Psoas muscle (tissue), 8 donors: ENCODE measurements around the gene DLD. TPM values are rescaled to one million over a fixed set of nuclear protein-coding genes. Genes with fewer than 3 reads are reported as not detected.
"Not testable (repeated sequence)": the region's sequence is repeated elsewhere in the genome, so short reads cannot be mapped to it uniquely, and the experiment has no call there.

ENCODE experiments used
- ATAC-seq, 4 donors: fragments of 200-7000 bp; cut with Tn5 transposase; one replicate each; pipeline ENCODE4 v1.9.1; 2020; ENCODE audit warnings: moderate library complexity in 3 of 4, mild to moderate bottlenecking in 2 of 4
- DNase-seq, 2 donors: peaks; one replicate each; pipeline ENCODE4 v3.0.0-alpha.2; 2020
- H3K27ac ChIP-seq: fragments of 200-600 bp; one replicate; pipeline ENCODE4 v1.8.0; 2022
- H3K27me3 ChIP-seq, 3 donors: fragments of 200-600 bp in 1 of 3; one replicate each; pipeline versions ENCODE4 v1.6.1 to v1.8.0; 2013 to 2022; ENCODE audit warnings: low read length in 2 of 3, mild to moderate bottlenecking in 2 of 3, moderate library complexity in 1 of 3; ENCODE audit not compliant: insufficient read depth in 3 of 3
- H3K36me3 ChIP-seq, 2 donors: fragments of 200-600 bp in 1 of 2; one replicate each; pipeline versions ENCODE4 v1.6.1 to v1.8.0; 2013 to 2022; ENCODE audit warnings: low read depth in 1 of 2, mild to moderate bottlenecking in 1 of 2, moderate library complexity in 1 of 2; ENCODE audit not compliant: insufficient read depth in 1 of 2
- H3K4me1 ChIP-seq: fragments of 200-600 bp; one replicate; pipeline ENCODE4 v1.8.0; 2022
- H3K4me3 ChIP-seq: fragments of 200-600 bp; one replicate; pipeline ENCODE4 v1.8.0; 2022; ENCODE audit warnings: mild to moderate bottlenecking
- H3K9me3 ChIP-seq: fragments of 200-600 bp; one replicate; pipeline ENCODE4 v1.8.0; 2022
- WGBS, 3 donors: extraction: QIAGEN DNeasy Blood & Tissue Kit; methylation state at CpG; one replicate each; pipeline versions ENCODE4 v1.1.6 to v1.1.7; 2013; 5-methylcytosine and 5-hydroxymethylcytosine counted together
- intact Hi-C, 2 donors: fragments of 100-400 bp; cut with DNase I; formaldehyde crosslinking; loops; one replicate each; pipeline versions ENCODE4 v1.11.0 to v1.14.2; 2022
- polyA plus RNA-seq, 3 donors: library from polyadenylated mRNA; stranded (reverse); fragments of 200-250 nt; gene quantifications; one replicate each; pipeline ENCODE4 v1.2.3, GENCODE V29; 2013
- total RNA-seq, 4 donors: library from RNA; stranded (reverse); fragmentation: NEBNext Ultra II Directional in 2 of 4; extraction: Animal tissue kit (Norgen Biotek cat#: 25700) in 2 of 4; gene quantifications; one replicate each; pipeline versions ENCODE4 v1.2.1 to v1.2.4, GENCODE V29; 2021 to 2023
- TF ChIP-seq, protein P1 (sequence below): fragments of 200-600 bp; IDR thresholded peaks from one replicate; pipeline ENCODE4 v1.8.0; 2022; ENCODE audit warnings: antibody characterized with exemption
- donor health status: healthy with polysubstance abuse.
- donor health status: DM: no; HTN: no; CAD: no; lungs with moderate emphysema.
- donor health status: Bipolar disorder and iron deficiency.
- donor health status: healthy.
- donor health status: DM: yes; HTN: yes; CAD: no.
- donor health status: DM: no; HTN: no; CAD: no.
- donor health status: DM: no; HTN: no; CAD: no.
- donor health status: DM: yes; HTN: yes; CAD: no.

Gene DLD
- total and polyA plus RNA-seq, 7 donors: 136 to 284 (median 170) TPM

DNA sequence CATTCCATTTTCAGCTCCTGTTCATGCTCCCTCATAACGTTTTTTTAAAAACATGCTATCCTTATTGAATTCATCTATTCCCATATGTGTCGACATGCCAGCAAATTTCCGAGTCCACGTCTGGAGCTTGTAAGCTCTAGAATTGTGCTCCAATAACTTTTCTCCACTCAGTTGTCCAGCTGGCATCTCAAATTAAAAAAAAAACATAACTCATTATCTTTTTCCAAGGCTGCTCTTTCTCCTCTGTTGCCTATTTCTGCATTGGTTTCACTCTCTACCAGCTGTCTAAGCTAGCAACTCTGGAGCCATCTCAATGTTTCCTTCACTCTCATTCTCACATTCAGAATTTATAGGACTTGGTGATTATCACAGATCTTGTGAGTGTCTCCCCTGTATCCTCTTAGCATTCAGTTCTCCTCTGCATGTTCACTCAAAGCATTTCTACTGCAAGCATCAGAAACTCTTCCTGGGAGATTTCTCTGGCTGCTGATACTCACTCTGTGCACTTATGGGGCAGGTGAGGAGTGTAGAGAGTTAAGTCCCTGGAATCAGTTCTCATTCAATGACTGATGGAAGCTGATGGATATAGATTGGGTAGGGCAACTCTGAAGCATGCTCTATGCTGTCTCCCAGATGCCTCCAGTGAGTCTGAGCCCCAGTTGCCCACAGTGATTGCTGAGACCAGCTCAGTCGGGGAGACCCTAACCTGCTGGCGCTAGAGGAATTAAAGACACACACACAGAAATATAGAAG, 6.7 kb upstream of the DLD start:
- Histone ChIP-seq H3K27ac (no peak overlapping the region), H3K27me3 (no peaks in the 10 kb centered on the region), H3K36me3 (no peaks in the 10 kb centered on the region), H3K9me3 (no peaks in the 10 kb centered on the region), H3K4me3 (no peak overlapping the region), H3K4me1 (no peaks in the 10 kb centered on the region)
- DNase-seq: no peak
- WGBS, 3 donors: 46 to 57% (median 53%) methylated on average over 6 of the region's 6 CpGs
- TF ChIP-seq, protein P1, sequence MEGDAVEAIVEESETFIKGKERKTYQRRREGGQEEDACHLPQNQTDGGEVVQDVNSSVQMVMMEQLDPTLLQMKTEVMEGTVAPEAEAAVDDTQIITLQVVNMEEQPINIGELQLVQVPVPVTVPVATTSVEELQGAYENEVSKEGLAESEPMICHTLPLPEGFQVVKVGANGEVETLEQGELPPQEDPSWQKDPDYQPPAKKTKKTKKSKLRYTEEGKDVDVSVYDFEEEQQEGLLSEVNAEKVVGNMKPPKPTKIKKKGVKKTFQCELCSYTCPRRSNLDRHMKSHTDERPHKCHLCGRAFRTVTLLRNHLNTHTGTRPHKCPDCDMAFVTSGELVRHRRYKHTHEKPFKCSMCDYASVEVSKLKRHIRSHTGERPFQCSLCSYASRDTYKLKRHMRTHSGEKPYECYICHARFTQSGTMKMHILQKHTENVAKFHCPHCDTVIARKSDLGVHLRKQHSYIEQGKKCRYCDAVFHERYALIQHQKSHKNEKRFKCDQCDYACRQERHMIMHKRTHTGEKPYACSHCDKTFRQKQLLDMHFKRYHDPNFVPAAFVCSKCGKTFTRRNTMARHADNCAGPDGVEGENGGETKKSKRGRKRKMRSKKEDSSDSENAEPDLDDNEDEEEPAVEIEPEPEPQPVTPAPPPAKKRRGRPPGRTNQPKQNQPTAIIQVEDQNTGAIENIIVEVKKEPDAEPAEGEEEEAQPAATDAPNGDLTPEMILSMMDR: no peak
- intact Hi-C loops: no loop called here
- no peak for ATAC-seq

DNA sequence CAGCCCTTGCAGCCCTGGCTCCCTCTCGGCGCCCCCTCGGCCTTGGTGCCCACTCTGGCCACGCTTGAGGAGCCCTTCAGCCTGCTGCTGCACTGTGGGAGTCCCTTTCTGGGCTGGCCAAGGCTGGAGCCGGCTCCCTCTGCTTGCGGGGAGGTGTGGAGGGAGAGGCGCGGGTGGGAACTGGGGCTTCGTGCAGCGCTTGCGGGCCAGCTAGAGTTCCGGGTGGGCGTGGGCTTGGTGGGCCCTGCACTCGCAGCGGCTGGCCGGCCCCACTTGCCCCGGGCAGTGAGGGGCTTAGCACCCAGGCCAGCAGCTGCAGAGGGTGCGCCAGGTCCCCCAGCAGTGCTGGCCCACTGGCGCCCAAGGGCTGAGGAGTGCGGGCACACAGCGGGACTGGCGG, 3.2 kb upstream of the DLD start:
- H3K27ac ChIP-seq, ATAC-seq, H3K9me3 ChIP-seq, H3K36me3 ChIP-seq, DNase-seq, H3K27me3 ChIP-seq, H3K4me3 ChIP-seq: not testable (repeated sequence)
- peaks cover 12% of the 10 kb centered on the region for H3K4me1 ChIP-seq
- 95 to 96% (median 95%) methylated on average over 18 to 22 of the region's 22 CpGs for WGBS, 3 donors
- intact Hi-C loops: loop anchor here in 1 of 2 donors (5.0 kb wide), 1 partner anchor 259 kb away; no protein-coding TSS in a partner anchor

DNA sequence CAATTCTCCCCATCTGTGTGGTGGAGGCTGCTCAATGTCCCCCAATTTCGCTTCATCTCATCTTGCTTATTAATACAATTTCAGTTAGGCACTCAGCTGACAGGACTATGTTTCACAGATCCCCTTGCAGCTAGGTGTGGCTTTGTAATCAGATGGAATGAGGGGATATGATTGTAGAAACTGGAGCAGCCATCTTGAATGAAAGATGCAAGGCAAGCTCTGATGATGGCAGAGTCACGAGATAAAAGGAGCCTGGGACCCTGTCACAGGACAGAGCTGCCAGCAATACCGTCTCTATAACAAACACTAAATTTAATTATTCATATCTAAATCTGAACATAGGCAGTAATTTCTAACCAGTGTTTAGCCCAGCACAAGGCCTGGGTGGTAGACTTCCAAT, 991 bp upstream of the DLD start:
- Histone ChIP-seq H3K27ac (peak overlapping the region; percentile 96), H3K4me1 (peaks cover 32% of the 10 kb centered on the region), H3K27me3 (no peaks in the 10 kb centered on the region), H3K4me3 (peak overlapping the region; percentile 82), H3K9me3 (no peaks in the 10 kb centered on the region), H3K36me3 (peaks cover 0 to 22% of the 10 kb centered on the region in 2 donors)
- DNase-seq (no peak), ATAC-seq (no peak)
- WGBS, 3 donors: 56 to 77% (median 68%) methylated on average over 3 of the region's 3 CpGs
- TF ChIP-seq, protein P1: no peak
- intact Hi-C loops: loop anchor here in 1 of 2 donors (5.0 to 10.0 kb wide), 2 partner anchors 257 to 325 kb away; partner anchors contain the start of genes COG5 and DUS4L

DNA sequence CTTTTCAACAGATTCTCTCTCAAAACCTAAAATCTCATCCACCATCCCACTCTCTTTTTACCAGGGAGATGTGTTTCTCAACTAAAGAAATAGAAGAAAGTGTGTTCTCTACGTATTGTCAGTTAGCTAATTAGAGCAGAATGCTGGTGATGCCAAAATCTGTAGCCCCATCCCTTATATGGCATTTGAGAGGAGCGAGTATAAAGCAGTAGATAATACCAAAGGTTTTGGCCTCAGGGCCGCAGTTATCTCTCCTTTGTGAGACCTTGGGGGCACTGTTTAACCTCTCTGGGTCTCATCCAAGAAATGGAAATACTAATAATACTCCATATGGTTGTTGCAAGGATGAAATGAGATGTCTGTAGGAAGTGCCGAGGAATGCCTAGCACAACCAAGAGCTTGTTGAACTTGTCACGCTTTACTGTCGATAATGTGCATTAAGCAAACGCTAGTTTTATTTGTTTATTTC, 456 bp upstream of the DLD start:
- H3K27me3 ChIP-seq: no peaks in the 10 kb centered on the region
- H3K4me3 ChIP-seq: peak overlapping the region; percentile 82
- DNase-seq (no peak), ATAC-seq (peak in 2 of 4 donors; percentile 2 to 26)
- TF ChIP-seq, protein P1: no peak
- 2 to 6% (median 2%) methylated on average over 7 of the region's 7 CpGs for WGBS, 3 donors
- H3K9me3 ChIP-seq: no peaks in the 10 kb centered on the region
- peak overlapping the region; percentile 96 for H3K27ac ChIP-seq
- intact Hi-C loops: loop anchor here in 1 of 2 donors (10.0 kb wide), 1 partner anchor 326 kb away; the partner anchor contains the start of genes COG5 and DUS4L
- peaks cover 0 to 27% of the 10 kb centered on the region in 2 donors for H3K36me3 ChIP-seq
- peaks cover 36% of the 10 kb centered on the region for H3K4me1 ChIP-seq

DNA sequence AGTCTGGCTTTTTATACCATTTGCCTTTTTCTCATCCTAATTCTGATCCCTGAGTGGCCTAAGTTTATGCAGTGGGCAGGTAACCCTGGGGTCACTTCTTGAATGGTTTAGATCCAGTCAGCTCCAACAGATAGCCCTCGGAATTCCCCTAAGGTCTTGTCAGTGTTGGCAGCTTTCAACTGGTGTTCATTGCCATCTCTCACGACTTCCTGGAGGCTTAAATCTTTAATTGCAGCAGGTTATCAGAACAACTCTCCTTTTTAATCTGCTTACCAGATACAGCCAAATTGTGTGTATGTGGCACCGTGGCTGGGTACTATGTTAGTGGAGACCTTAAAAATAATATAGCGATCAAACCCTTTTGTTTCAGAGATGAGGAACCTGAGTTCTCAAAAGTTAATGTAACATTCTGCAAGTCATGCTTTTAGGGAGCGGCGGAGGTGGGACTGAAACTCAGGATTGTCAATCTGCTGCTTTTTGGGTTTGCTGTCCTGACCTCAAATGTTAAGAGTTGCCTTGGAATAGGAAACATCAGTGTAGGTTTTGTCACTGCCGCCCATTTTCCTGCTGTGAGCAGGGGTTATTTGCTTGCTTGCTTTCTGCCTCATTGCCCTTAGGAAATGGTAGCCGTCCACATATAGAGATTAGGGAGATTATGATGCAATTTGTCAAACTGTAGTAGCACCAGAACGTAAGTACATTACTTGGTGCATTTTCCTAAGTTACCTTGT, 818 bp downstream of the DLD start:
- TF ChIP-seq, protein P1: no peak
- peak overlapping the region; percentile 96 for H3K27ac ChIP-seq
- ATAC-seq (peak in 2 of 4 donors; percentile 6 to 15), DNase-seq (no peak)
- peak overlapping the region; percentile 82 for H3K4me3 ChIP-seq
- intact Hi-C loops: loop anchor here in 1 of 2 donors (10.0 kb wide), 1 partner anchor 327 kb away; the partner anchor contains the start of genes COG5 and DUS4L
- no peaks in the 10 kb centered on the region for H3K9me3 ChIP-seq
- peaks cover 36% of the 10 kb centered on the region for H3K4me1 ChIP-seq
- WGBS, 3 donors: 32 to 42% (median 35%) methylated on average over 9 of the region's 9 CpGs
- peaks cover 0 to 38% of the 10 kb centered on the region in 2 donors for H3K36me3 ChIP-seq
- H3K27me3 ChIP-seq: no peaks in the 10 kb centered on the region

DNA sequence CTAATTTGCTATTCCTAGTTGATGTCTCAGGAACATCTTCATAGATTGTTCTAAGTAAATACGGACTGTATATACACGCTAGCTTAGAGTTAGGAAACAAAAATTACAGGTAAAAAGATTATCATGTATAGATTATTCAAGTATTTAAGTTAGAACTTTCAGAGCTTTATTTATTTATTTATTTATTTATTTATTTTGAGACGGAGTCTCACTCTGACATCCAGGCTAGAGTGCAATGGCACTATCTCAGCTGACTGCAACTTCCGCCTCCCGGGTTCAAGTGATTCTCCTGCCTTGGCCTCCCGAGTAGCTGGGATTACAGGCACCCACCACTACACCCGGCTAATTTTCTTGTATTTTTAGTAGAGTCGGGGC, 1.4 kb downstream of the DLD start:
- WGBS, 3 donors: 83 to 89% (median 88%) methylated on average over 8 of the region's 8 CpGs
- Histone ChIP-seq H3K4me3 (peak overlapping the region; percentile 82), H3K4me1 (peaks cover 36% of the 10 kb centered on the region), H3K27ac (peak overlapping the region; percentile 96), H3K36me3 (peaks cover 0 to 38% of the 10 kb centered on the region in 2 donors)
- H3K9me3 ChIP-seq, H3K27me3 ChIP-seq, ATAC-seq, DNase-seq: not testable (repeated sequence)
- intact Hi-C loops: loop anchor here in 1 of 2 donors (10.0 kb wide), 1 partner anchor 328 kb away; the partner anchor contains the start of genes COG5 and DUS4L
